A549 (cell line): ENCODE measurements around the gene ZC3HAV1. TPM values are rescaled to one million over a fixed set of nuclear protein-coding genes. Genes with fewer than 3 reads are reported as not detected.
"Not testable (repeated sequence)": the region's sequence is repeated elsewhere in the genome, so short reads cannot be mapped to it uniquely, and the experiment has no call there.

Experiments used
- ATAC-seq, 2 experiments: fragments of 200-7000 bp in 1 of 2; fragments of >200 bp in 1 of 2; cut with Nextera tagmentation in 1 of 2; cut with Tn5 transposase in 1 of 2; 3 replicates each; pipeline versions ENCODE4 v1.8.0 to v1.9.1; 2018 to 2020; ENCODE audit warnings: mild to moderate bottlenecking in 1 of 2, moderate library complexity in 1 of 2
- CTCF ChIA-PET: fragments of 300-600 bp; sonication (Branson Sonifier 250); formaldehyde crosslinking; extraction: SDS; loops from one replicate; lab custom pipeline; 2021; ENCODE audit warnings: antibody characterized with exemption, inconsistent platforms; lab: Yijun Ruan, JAX
- POLR2A ChIA-PET: fragments of 350-600 bp; formaldehyde crosslinking; extraction: SDS; loops from one replicate; lab custom pipeline; 2021; ENCODE audit warnings: antibody characterized with exemption, inconsistent platforms; lab: Yijun Ruan, JAX
- DNase-seq, 2 experiments: peaks; one replicate each; pipeline versions ENCODE4 v3.0.0 to v3.0.0-alpha.2; 2011 to 2016; ENCODE audit warnings: low read depth in 1 of 2, low spot score in 1 of 2
- FAIRE-seq: peaks from 2 replicates; lab custom pipeline; 2011; peaks lifted over from hg19 to GRCh38; lab: Jason Lieb, UNC
- H3K27ac ChIP-seq, 2 experiments: fragments of >200 bp; sonication (Bioruptor Twin); formaldehyde crosslinking; 3 replicates each; pipeline ENCODE4 v1.5.1; 2016 to 2017
- H3K4me1 ChIP-seq: fragments of >200 bp; sonication (Bioruptor Twin); formaldehyde crosslinking; 3 replicates; pipeline ENCODE4 v1.6.1; 2016
- H3K4me2 ChIP-seq: fragments of >200 bp; sonication (Bioruptor Twin); formaldehyde crosslinking; 3 replicates; pipeline ENCODE4 v1.6.1; 2016
- H3K4me3 ChIP-seq: fragments of >200 bp; sonication (Bioruptor Twin); formaldehyde crosslinking; 3 replicates; pipeline ENCODE4 v1.5.1; 2016
- H3K9me3 ChIP-seq: fragments of >200 bp; sonication (Bioruptor Twin); formaldehyde crosslinking; 3 replicates; pipeline ENCODE4 v1.6.1; 2016
- CBX2 ChIP-seq: fragments of 200-600 bp; sonication (generic); IDR thresholded peaks from 2 replicates; pipeline ENCODE4 v1.6.1; 2016; ENCODE audit warnings: low read depth, mild to moderate bottlenecking, borderline replicate concordance
- CHD4 ChIP-seq: fragments of 200-600 bp; sonication (generic); IDR thresholded peaks from 2 replicates; pipeline ENCODE4 v1.6.1; 2016; ENCODE audit warnings: antibody characterized with exemption, mild to moderate bottlenecking, borderline replicate concordance
- GATA3 ChIP-seq: IDR thresholded peaks from 2 replicates; pipeline ENCODE4 v1.6.1; 2012; ENCODE audit warnings: borderline replicate concordance
- HEYL ChIP-seq: fragments of 250-450 bp; sonication (Bioruptor Pico); IDR thresholded peaks from 2 replicates; pipeline ENCODE4 v1.8.0; 2021; ENCODE audit warnings: mild to moderate bottlenecking, moderate library complexity
- MAFK ChIP-seq: fragments of 450-650 bp; IDR thresholded peaks from 2 replicates; pipeline ENCODE4 v1.6.1; 2014; ENCODE audit not compliant: partially characterized antibody
- NFE2L2 ChIP-seq: fragments of 150-350 bp; conservative IDR thresholded peaks from 2 replicates; pipeline ENCODE4 v1.6.1; 2014; ENCODE audit warnings: low read length
- RAD21 ChIP-seq, 2 experiments: fragments of >200 bp in 1 of 2; sonication (Bioruptor Twin) in 1 of 2; formaldehyde crosslinking in 1 of 2; IDR thresholded peaks in 1 of 2; conservative IDR thresholded peaks in 1 of 2; 2 replicates in 1 of 2; 3 replicates in 1 of 2; pipeline ENCODE4 v1.6.1; 2012 to 2018; ENCODE audit warnings: inconsistent platforms in 1 of 2
- ZSCAN20 ChIP-seq: fragments of 250-450 bp; sonication (Bioruptor Pico); IDR thresholded peaks from 2 replicates; pipeline ENCODE4 v1.8.0; 2022; ENCODE audit warnings: mild to moderate bottlenecking, moderate library complexity
- WGBS: methylation state at CpG from one replicate; pipeline ENCODE4 v1.1.6; 2017; ENCODE audit errors: missing lambda C conversion rate; 5-methylcytosine and 5-hydroxymethylcytosine counted together
- polyA plus RNA-seq, 4 experiments: library from polyadenylated mRNA; depleted of rRNA in 3 of 4; stranded (reverse); fragments of >200 nt; fragmentation: RNase III in 1 of 4; extraction: RNeasy Plus Mini Kit Qiagen cat#74134 plus additional on column Dnase treatment in 1 of 4; gene quantifications; 2 replicates in 3 of 4; 3 replicates in 1 of 4; pipeline ENCODE4 v1.2.3, GENCODE V29; 2011 to 2017
- TF ChIP-seq, protein P1 (sequence below): fragments of >200 bp; sonication (Bioruptor Twin); formaldehyde crosslinking; IDR thresholded peaks from 3 replicates; pipeline ENCODE4 v1.5.1; 2016
- TF ChIP-seq, protein P2 (sequence below): fragments of 200-600 bp; sonication (generic); IDR thresholded peaks from 2 replicates; pipeline ENCODE4 v1.6.1; 2016; ENCODE audit warnings: antibody characterized with exemption, mild to moderate bottlenecking, moderate library complexity
- TF ChIP-seq, protein P3 (sequence below): IDR thresholded peaks from 2 replicates; pipeline ENCODE4 v1.6.1; 2012; ENCODE audit warnings: low read depth, borderline replicate concordance

The ZC3HAV1 gene
- polyA plus RNA-seq, 2 of the 4 experiments (the other 2 are of a cell fraction): 22.2 to 32.1 TPM

DNA sequence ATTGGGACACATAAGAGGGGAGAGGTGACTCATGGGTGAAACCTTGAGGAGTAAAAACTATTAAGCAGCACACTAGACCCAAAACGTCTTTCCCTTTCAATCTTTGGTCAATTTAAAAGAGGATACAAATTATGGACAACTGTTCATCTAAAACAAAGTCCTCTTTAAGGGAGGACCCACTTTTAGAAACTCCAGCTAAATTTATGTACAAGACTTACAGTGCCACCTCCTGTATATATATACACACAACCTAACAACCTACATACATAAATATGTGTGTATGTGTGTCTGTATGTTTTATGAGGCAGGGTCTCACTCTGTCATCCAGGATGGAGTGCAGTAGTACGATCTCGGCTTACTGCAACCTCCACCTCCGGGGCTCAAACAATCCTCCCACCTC, 18.1 kb upstream of the ZC3HAV1 start:
- ChIA-PET POLR2A (no interaction called here), CTCF (interaction anchor here (1.0 to 2.4 kb wide), 6 partner anchors 9 to 110 kb away, joined by 3 to 10 read pairs (median 5); no protein-coding TSS in a partner anchor)
- Histone ChIP-seq H3K4me2 (no peak overlapping the region), H3K4me1 (peaks cover 12% of the 10 kb centered on the region; the same call in 2 of the 3 replicates), H3K9me3 (no peaks in the 10 kb centered on the region), H3K27ac (no peak overlapping the region), H3K4me3 (no peak overlapping the region)
- ATAC-seq (peak in 1 of 2 experiments; percentile 55; a peak in 2 of 6 replicates), FAIRE-seq (no peak), DNase-seq (peak in 1 of 2 experiments; percentile 23)
- TF ChIP-seq, protein P1, sequence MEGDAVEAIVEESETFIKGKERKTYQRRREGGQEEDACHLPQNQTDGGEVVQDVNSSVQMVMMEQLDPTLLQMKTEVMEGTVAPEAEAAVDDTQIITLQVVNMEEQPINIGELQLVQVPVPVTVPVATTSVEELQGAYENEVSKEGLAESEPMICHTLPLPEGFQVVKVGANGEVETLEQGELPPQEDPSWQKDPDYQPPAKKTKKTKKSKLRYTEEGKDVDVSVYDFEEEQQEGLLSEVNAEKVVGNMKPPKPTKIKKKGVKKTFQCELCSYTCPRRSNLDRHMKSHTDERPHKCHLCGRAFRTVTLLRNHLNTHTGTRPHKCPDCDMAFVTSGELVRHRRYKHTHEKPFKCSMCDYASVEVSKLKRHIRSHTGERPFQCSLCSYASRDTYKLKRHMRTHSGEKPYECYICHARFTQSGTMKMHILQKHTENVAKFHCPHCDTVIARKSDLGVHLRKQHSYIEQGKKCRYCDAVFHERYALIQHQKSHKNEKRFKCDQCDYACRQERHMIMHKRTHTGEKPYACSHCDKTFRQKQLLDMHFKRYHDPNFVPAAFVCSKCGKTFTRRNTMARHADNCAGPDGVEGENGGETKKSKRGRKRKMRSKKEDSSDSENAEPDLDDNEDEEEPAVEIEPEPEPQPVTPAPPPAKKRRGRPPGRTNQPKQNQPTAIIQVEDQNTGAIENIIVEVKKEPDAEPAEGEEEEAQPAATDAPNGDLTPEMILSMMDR: no peak
- TF ChIP-seq RAD21 (conservative IDR thresholded peaks at IDR 0.05 in 1 of 2, IDR thresholded peaks at IDR 0.05 in 1 of 2): peak; percentile 24 to 36; a peak in 3 of 5 replicates
- 34% methylated on average over 4 of the region's 4 CpGs for WGBS

DNA sequence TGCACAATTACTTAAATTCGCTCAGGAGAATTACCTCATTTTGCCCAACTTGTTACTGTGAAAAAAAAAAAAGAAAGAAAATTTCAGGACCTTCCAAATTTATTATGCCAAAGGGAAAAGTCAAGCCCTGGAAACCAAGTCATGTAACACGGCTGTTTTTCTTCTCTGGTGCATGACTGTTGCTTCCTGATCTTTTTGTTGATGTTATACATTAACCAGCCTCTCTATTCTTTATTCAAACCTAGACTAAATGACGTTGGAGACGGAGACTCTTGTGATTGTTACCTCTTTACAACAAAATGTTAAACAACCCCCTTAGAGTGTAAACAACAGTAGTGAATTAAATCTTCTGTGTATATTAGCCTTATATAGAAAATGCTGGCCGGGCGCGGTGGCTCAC, 16.1 kb upstream of the ZC3HAV1 start:
- TF ChIP-seq CHD4 (no peak), HEYL (no peak), NFE2L2 (no peak), ZSCAN20 (no peak), MAFK (no peak), GATA3 (no peak), CBX2 (no peak)
- TF ChIP-seq, protein P2, sequence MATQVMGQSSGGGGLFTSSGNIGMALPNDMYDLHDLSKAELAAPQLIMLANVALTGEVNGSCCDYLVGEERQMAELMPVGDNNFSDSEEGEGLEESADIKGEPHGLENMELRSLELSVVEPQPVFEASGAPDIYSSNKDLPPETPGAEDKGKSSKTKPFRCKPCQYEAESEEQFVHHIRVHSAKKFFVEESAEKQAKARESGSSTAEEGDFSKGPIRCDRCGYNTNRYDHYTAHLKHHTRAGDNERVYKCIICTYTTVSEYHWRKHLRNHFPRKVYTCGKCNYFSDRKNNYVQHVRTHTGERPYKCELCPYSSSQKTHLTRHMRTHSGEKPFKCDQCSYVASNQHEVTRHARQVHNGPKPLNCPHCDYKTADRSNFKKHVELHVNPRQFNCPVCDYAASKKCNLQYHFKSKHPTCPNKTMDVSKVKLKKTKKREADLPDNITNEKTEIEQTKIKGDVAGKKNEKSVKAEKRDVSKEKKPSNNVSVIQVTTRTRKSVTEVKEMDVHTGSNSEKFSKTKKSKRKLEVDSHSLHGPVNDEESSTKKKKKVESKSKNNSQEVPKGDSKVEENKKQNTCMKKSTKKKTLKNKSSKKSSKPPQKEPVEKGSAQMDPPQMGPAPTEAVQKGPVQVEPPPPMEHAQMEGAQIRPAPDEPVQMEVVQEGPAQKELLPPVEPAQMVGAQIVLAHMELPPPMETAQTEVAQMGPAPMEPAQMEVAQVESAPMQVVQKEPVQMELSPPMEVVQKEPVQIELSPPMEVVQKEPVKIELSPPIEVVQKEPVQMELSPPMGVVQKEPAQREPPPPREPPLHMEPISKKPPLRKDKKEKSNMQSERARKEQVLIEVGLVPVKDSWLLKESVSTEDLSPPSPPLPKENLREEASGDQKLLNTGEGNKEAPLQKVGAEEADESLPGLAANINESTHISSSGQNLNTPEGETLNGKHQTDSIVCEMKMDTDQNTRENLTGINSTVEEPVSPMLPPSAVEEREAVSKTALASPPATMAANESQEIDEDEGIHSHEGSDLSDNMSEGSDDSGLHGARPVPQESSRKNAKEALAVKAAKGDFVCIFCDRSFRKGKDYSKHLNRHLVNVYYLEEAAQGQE: no peak
- TF ChIP-seq, protein P3, sequence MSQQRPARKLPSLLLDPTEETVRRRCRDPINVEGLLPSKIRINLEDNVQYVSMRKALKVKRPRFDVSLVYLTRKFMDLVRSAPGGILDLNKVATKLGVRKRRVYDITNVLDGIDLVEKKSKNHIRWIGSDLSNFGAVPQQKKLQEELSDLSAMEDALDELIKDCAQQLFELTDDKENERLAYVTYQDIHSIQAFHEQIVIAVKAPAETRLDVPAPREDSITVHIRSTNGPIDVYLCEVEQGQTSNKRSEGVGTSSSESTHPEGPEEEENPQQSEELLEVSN: no peak
- ATAC-seq (no peak), FAIRE-seq (no peak), DNase-seq (peak in 1 of 2 experiments; percentile 22)
- POLR2A ChIA-PET: no interaction called here
- CTCF ChIA-PET: interaction anchor here (1.5 kb wide), 1 partner anchor 8 kb away, joined by 6 read pairs; a partner anchor contains a TSS
- Histone ChIP-seq H3K4me3 (no peak overlapping the region), H3K4me2 (peak overlapping the region; percentile 21; the same call in 1 of the 3 replicates), H3K4me1 (peaks cover 9% of the 10 kb centered on the region; the same call in 2 of the 3 replicates), H3K27ac (no peak overlapping the region), H3K9me3 (no peaks in the 10 kb centered on the region)
- WGBS: 48% methylated on average over 7 of the region's 7 CpGs

DNA sequence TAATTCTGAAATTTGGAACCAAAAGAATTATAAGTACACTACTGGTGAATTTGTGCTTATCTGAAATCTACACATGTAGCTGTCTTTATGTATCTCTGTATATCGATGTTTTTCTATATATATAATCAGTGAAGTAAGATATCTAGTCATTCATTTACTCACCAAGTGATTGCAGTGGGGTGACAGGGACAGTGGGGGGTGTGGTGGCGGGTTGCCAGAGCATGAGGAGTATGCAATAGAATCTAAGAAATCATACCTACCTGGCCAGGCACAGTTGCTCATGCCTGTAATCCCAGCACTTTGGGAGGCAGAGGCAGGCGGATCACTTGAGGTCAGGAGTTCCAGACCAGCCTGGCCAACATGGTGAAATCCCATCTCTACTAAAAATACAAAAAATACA, 15.5 kb upstream of the ZC3HAV1 start:
- ATAC-seq, H3K4me1 ChIP-seq, H3K4me3 ChIP-seq, H3K4me2 ChIP-seq, DNase-seq, H3K27ac ChIP-seq, FAIRE-seq, H3K9me3 ChIP-seq: not testable (repeated sequence)
- ChIA-PET POLR2A (interaction anchor here (1.6 kb wide), 1 partner anchor 8 kb away, joined by 4 read pairs; a partner anchor contains a TSS), CTCF (interaction anchor here (0.9 to 1.5 kb wide), 2 partner anchors 9 to 13 kb away, joined by 3 to 6 read pairs; a partner anchor contains a TSS)
- 52% methylated on average over 3 of the region's 3 CpGs for WGBS
